ENCODE results near the gene PDE4B. TPM values are rescaled to one million over a fixed set of nuclear protein-coding genes. Genes with fewer than 3 reads are reported as not detected.

PDE4B gene
- total RNA-seq, 1 donor from 2014 or later: 7.6 TPM

GRCh38 chr1:65832296-65832695, 39.6 kb downstream of the PDE4B start:
- Histone ChIP-seq H3K27me3 (ENCODE audit: insufficient read depth, low read length) (no peaks in the 10 kb centered on the region), H3K9me3 (ENCODE audit: insufficient read depth, low read depth, low read length) (no peaks in the 10 kb centered on the region), H3K9ac (ENCODE audit: low read length) (no peak overlapping the region), H2AFZ (ENCODE audit: low read depth, low read length) (no peak overlapping the region), H3K27ac (ENCODE audit: low read depth, low read length) (no peak overlapping the region), H3K4me1 (ENCODE audit: insufficient read depth, low read length) (peaks cover 8% of the 10 kb centered on the region), H3K79me2 (ENCODE audit: insufficient read depth, low read length) (no peaks in the 10 kb centered on the region), H3K4me2 (ENCODE audit: low read length) (peak overlapping the region; percentile 15), H4K20me1 (ENCODE audit: insufficient read depth, low read length) (no peaks in the 10 kb centered on the region), H3K36me3 (ENCODE audit: insufficient read depth, low read length) (no peaks in the 10 kb centered on the region), H3K4me3 (ENCODE audit: insufficient read depth, low read depth, low read length) (no peak overlapping the region)
- Mint-ChIP-seq H3K9me3 (ENCODE audit: unreplicated experiment) (peaks cover 2% of the 10 kb centered on the region), H3K27ac (ENCODE audit: unreplicated experiment) (peak overlapping the region; percentile 27), H3K27me3 (ENCODE audit: low read depth, unreplicated experiment) (no peaks in the 10 kb centered on the region), H3K4me3 (ENCODE audit: unreplicated experiment) (no peak overlapping the region), H3K36me3 (ENCODE audit: low read depth, unreplicated experiment) (no peaks in the 10 kb centered on the region), H3K4me1 (ENCODE audit: low read depth, unreplicated experiment) (peaks cover 17% of the 10 kb centered on the region)
- peak; percentile 69 for FAIRE-seq
- DNase-seq (ENCODE audit: low read depth): peak; percentile 73
- TF ChIP-seq, protein P1, sequence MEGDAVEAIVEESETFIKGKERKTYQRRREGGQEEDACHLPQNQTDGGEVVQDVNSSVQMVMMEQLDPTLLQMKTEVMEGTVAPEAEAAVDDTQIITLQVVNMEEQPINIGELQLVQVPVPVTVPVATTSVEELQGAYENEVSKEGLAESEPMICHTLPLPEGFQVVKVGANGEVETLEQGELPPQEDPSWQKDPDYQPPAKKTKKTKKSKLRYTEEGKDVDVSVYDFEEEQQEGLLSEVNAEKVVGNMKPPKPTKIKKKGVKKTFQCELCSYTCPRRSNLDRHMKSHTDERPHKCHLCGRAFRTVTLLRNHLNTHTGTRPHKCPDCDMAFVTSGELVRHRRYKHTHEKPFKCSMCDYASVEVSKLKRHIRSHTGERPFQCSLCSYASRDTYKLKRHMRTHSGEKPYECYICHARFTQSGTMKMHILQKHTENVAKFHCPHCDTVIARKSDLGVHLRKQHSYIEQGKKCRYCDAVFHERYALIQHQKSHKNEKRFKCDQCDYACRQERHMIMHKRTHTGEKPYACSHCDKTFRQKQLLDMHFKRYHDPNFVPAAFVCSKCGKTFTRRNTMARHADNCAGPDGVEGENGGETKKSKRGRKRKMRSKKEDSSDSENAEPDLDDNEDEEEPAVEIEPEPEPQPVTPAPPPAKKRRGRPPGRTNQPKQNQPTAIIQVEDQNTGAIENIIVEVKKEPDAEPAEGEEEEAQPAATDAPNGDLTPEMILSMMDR (IDR thresholded peaks at IDR 0.05; ENCODE audit: insufficient read depth, low read depth, low read length): no peak
- TF ChIP-seq EZH2 (IDR thresholded peaks at IDR 0.05; ENCODE audit: insufficient read depth, low read length): no peak

- no peak overlapping the region for H3K9ac ChIP-seq (ENCODE audit: low read length)
- H4K20me1 ChIP-seq (ENCODE audit: insufficient read depth, low read length): no peaks in the 10 kb centered on the region
- TF ChIP-seq EZH2 (IDR thresholded peaks at IDR 0.05; ENCODE audit: insufficient read depth, low read length): no peak
- TF ChIP-seq, protein P1 (IDR thresholded peaks at IDR 0.05; ENCODE audit: insufficient read depth, low read depth, low read length): no peak
- Mint-ChIP-seq H3K4me1 (ENCODE audit: low read depth, unreplicated experiment) (peaks cover 8% of the 10 kb centered on the region), H3K27me3 (ENCODE audit: low read depth, unreplicated experiment) (no peaks in the 10 kb centered on the region), H3K36me3 (ENCODE audit: low read depth, unreplicated experiment) (no peaks in the 10 kb centered on the region), H3K4me3 (ENCODE audit: unreplicated experiment) (no peak overlapping the region), H3K9me3 (ENCODE audit: unreplicated experiment) (peaks cover 2% of the 10 kb centered on the region), H3K27ac (ENCODE audit: unreplicated experiment) (no peak overlapping the region)
- no peak overlapping the region for H3K27ac ChIP-seq (ENCODE audit: low read depth, low read length)
- H3K36me3 ChIP-seq (ENCODE audit: insufficient read depth, low read length): no peaks in the 10 kb centered on the region
- H2AFZ ChIP-seq (ENCODE audit: low read depth, low read length): no peak overlapping the region
- H3K9me3 ChIP-seq (ENCODE audit: insufficient read depth, low read depth, low read length): no peaks in the 10 kb centered on the region
- no peak for DNase-seq (ENCODE audit: low read depth)
- no peak overlapping the region for H3K4me3 ChIP-seq (ENCODE audit: insufficient read depth, low read depth, low read length)
- H3K4me2 ChIP-seq (ENCODE audit: low read length): no peak overlapping the region
- no peaks in the 10 kb centered on the region for H3K79me2 ChIP-seq (ENCODE audit: insufficient read depth, low read length)
- peaks cover 6% of the 10 kb centered on the region for H3K4me1 ChIP-seq (ENCODE audit: insufficient read depth, low read length)
- H3K27me3 ChIP-seq (ENCODE audit: insufficient read depth, low read length): no peaks in the 10 kb centered on the region
- no peak for FAIRE-seq
Measured at GRCh38 chr1:65836686-65837085, 44.0 kb downstream of the PDE4B start.

GRCh38 chr1:65840683-65841082, 48.0 kb downstream of the PDE4B start:
- no peaks in the 10 kb centered on the region for H3K27me3 Mint-ChIP-seq (ENCODE audit: low read depth, unreplicated experiment)
- H3K27ac Mint-ChIP-seq (ENCODE audit: unreplicated experiment): no peak overlapping the region
- Histone ChIP-seq H2AFZ (ENCODE audit: low read depth, low read length) (no peak overlapping the region), H3K9me3 (ENCODE audit: insufficient read depth, low read depth, low read length) (no peaks in the 10 kb centered on the region), H3K36me3 (ENCODE audit: insufficient read depth, low read length) (no peaks in the 10 kb centered on the region), H3K27ac (ENCODE audit: low read depth, low read length) (no peak overlapping the region), H4K20me1 (ENCODE audit: insufficient read depth, low read length) (no peaks in the 10 kb centered on the region), H3K9ac (ENCODE audit: low read length) (no peak overlapping the region), H3K4me3 (ENCODE audit: insufficient read depth, low read depth, low read length) (no peak overlapping the region), H3K4me2 (ENCODE audit: low read length) (no peak overlapping the region), H3K79me2 (ENCODE audit: insufficient read depth, low read length) (no peaks in the 10 kb centered on the region), H3K27me3 (ENCODE audit: insufficient read depth, low read length) (no peaks in the 10 kb centered on the region), H3K4me1 (ENCODE audit: insufficient read depth, low read length) (no peaks in the 10 kb centered on the region)
- TF ChIP-seq EZH2 (IDR thresholded peaks at IDR 0.05; ENCODE audit: insufficient read depth, low read length): no peak
- TF ChIP-seq, protein P1 (IDR thresholded peaks at IDR 0.05; ENCODE audit: insufficient read depth, low read depth, low read length): no peak
- no peak overlapping the region for H3K4me3 Mint-ChIP-seq (ENCODE audit: unreplicated experiment)
- H3K36me3 Mint-ChIP-seq (ENCODE audit: low read depth, unreplicated experiment): no peaks in the 10 kb centered on the region
- no peaks in the 10 kb centered on the region for H3K4me1 Mint-ChIP-seq (ENCODE audit: low read depth, unreplicated experiment)
- no peak for FAIRE-seq
- no peak for DNase-seq (ENCODE audit: low read depth)
- peaks cover 2% of the 10 kb centered on the region for H3K9me3 Mint-ChIP-seq (ENCODE audit: unreplicated experiment)
